PC-3 (cell line): ENCODE results near the gene FADS1. TPM values are rescaled to one million over a fixed set of nuclear protein-coding genes. Genes with fewer than 3 reads are reported as not detected.
A peak's percentile ranks its signal among the peaks of the same experiment; 100 is the strongest.

Experiments used
- ATAC-seq: fragments of 200-7000 bp; cut with Tn5 transposase; 2 replicates; pipeline ENCODE4 v1.9.1; 2020; ENCODE audit warnings: mild to moderate bottlenecking, moderate library complexity
- BruUV-seq: library from RNA; stranded (reverse); fragments of 400-500 nt; replicated peaks from 2 replicates; lab custom pipeline; 2021; lab: Mats Ljungman, UMichigan
- CTCF ChIA-PET: fragments of 300-600 bp; sonication (Branson Sonifier 250); formaldehyde crosslinking; loops from one replicate; lab custom pipeline; 2022; ENCODE audit warnings: antibody characterized with exemption; lab: Charles Lee
- POLR2A ChIA-PET: fragments of 300-600 bp; sonication (Branson Sonifier 250); formaldehyde crosslinking; loops from one replicate; lab custom pipeline; 2022; ENCODE audit warnings: antibody characterized with exemption; ENCODE audit not compliant: unreplicated experiment; lab: Charles Lee
- DNase-seq: peaks from one replicate; pipeline ENCODE4 v3.0.0-alpha.2; 2015
- H2AFZ ChIP-seq: fragments of 300-600 bp; sonication (generic); 2 replicates; pipeline ENCODE4 v1.6.0; 2016; ENCODE audit warnings: antibody characterized with exemption, low read length
- H3F3A ChIP-seq: fragments of 300-600 bp; sonication (generic); one replicate; pipeline ENCODE4 v1.6.0; 2017; ENCODE audit warnings: antibody characterized with exemption, low read length, control low read depth, mild to moderate bottlenecking; ENCODE audit not compliant: unreplicated experiment
- H3K27ac ChIP-seq: fragments of 300-600 bp; sonication (generic); 2 replicates; pipeline ENCODE4 v1.5.1; 2016; ENCODE audit warnings: mild to moderate bottlenecking, low read length
- H3K27me3 ChIP-seq: fragments of 300-600 bp; sonication (generic); 2 replicates; pipeline ENCODE4 v1.6.1; 2016; ENCODE audit warnings: low read length, mixed read lengths
- H3K36me3 ChIP-seq: fragments of 300-600 bp; sonication (generic); 2 replicates; pipeline ENCODE4 v1.6.1; 2016; ENCODE audit warnings: low read depth, mixed run types, low read length, mixed read lengths
- H3K4me1 ChIP-seq: fragments of 300-600 bp; sonication (generic); 2 replicates; pipeline ENCODE4 v1.5.1; 2016; ENCODE audit warnings: low read length; ENCODE audit not compliant: insufficient read depth
- H3K4me2 ChIP-seq: fragments of 300-600 bp; sonication (generic); 2 replicates; pipeline ENCODE4 v1.6.0; 2016; ENCODE audit warnings: low read length
- H3K4me3 ChIP-seq: fragments of 300-600 bp; sonication (generic); 2 replicates; pipeline ENCODE4 v1.5.1; 2016; ENCODE audit warnings: mild to moderate bottlenecking, low read length, mixed read lengths
- H3K79me2 ChIP-seq: fragments of 300-600 bp; sonication (generic); 2 replicates; pipeline ENCODE4 v1.6.1; 2017; ENCODE audit warnings: low read length, mixed read lengths
- H3K9ac ChIP-seq: fragments of 300-600 bp; sonication (generic); 2 replicates; pipeline ENCODE4 v1.6.0; 2016; ENCODE audit warnings: mild to moderate bottlenecking, low read length
- H3K9me2 ChIP-seq: fragments of 300-600 bp; sonication (generic); replicated peaks from 2 replicates; pipeline ENCODE4 v1.6.1; 2016; ENCODE audit warnings: mixed run types, low read length, mixed read lengths
- H3K9me3 ChIP-seq: fragments of 300-600 bp; sonication (generic); 2 replicates; pipeline ENCODE4 v1.6.1; 2016; ENCODE audit warnings: low read length, mixed read lengths
- H4K20me1 ChIP-seq: fragments of 300-600 bp; sonication (generic); 2 replicates; pipeline ENCODE4 v1.6.1; 2016; ENCODE audit warnings: low read length, mixed read lengths
- EZH2 ChIP-seq: fragments of 300-600 bp; sonication (generic); IDR thresholded peaks from one replicate; pipeline ENCODE4 v1.6.1; 2017; ENCODE audit warnings: antibody characterized with exemption, mild to moderate bottlenecking, low read length; ENCODE audit not compliant: unreplicated experiment
- EZH2phosphoT487 ChIP-seq: fragments of 300-600 bp; sonication (generic); IDR thresholded peaks from 2 replicates; pipeline ENCODE4 v1.6.1; 2018; ENCODE audit warnings: mild to moderate bottlenecking, antibody characterized with exemption, low read length, borderline replicate concordance
- intact Hi-C: fragments of 100-400 bp; cut with micrococcal nuclease; formaldehyde crosslinking; loops from 2 replicates; pipeline ENCODE4 v1.9.0; 2023
- total RNA-seq: library from RNA; depleted of rRNA; stranded (reverse); fragments of >200 nt; gene quantifications from 2 replicates; pipeline ENCODE4 v1.2.3, GENCODE V29; 2014
- TF ChIP-seq, protein P1 (sequence below): fragments of 300-600 bp; sonication (generic); conservative IDR thresholded peaks from 2 replicates; pipeline ENCODE4 v1.5.1; 2017; ENCODE audit warnings: antibody characterized with exemption, low read depth, mild to moderate bottlenecking, low read length

FADS1 gene
- total RNA-seq, 1 experiment from 2014 or later, result 84.4 TPM

- no peak for ATAC-seq
- Histone ChIP-seq H4K20me1 (peaks cover 12% of the 10 kb centered on the region; the same call in 1 of the 2 replicates), H3K4me3 (no peak overlapping the region), H3F3A (no peaks in the 10 kb centered on the region), H3K4me2 (no peak overlapping the region), H3K4me1 (peaks cover 24% of the 10 kb centered on the region), H3K9ac (no peak overlapping the region), H3K79me2 (peaks cover 86% of the 10 kb centered on the region), H3K27ac (no peak overlapping the region), H3K36me3 (peaks cover 40% of the 10 kb centered on the region; the same call in 1 of the 2 replicates), H2AFZ (no peak overlapping the region), H3K9me2 (no peaks in the 10 kb centered on the region), H3K27me3 (no peaks in the 10 kb centered on the region), H3K9me3 (no peaks in the 10 kb centered on the region)
- POLR2A ChIA-PET, result interaction anchor here (0.6 to 0.7 kb wide), 2 partner anchors 19 to 1972 kb away, joined by 3 read pairs; partner anchors contain the start of gene ZFTA
- DNase-seq, result no peak
- intact Hi-C loops, result loop anchor here (2.0 to 5.0 kb wide), 3 partner anchors 95 to 581 kb away; partner anchors contain the start of gene FADS3
- CTCF ChIA-PET, result interaction anchor here (1.7 kb wide), 1 partner anchor 312 kb away, joined by 21 read pairs; no protein-coding TSS in a partner anchor
- TF ChIP-seq, protein P1, sequence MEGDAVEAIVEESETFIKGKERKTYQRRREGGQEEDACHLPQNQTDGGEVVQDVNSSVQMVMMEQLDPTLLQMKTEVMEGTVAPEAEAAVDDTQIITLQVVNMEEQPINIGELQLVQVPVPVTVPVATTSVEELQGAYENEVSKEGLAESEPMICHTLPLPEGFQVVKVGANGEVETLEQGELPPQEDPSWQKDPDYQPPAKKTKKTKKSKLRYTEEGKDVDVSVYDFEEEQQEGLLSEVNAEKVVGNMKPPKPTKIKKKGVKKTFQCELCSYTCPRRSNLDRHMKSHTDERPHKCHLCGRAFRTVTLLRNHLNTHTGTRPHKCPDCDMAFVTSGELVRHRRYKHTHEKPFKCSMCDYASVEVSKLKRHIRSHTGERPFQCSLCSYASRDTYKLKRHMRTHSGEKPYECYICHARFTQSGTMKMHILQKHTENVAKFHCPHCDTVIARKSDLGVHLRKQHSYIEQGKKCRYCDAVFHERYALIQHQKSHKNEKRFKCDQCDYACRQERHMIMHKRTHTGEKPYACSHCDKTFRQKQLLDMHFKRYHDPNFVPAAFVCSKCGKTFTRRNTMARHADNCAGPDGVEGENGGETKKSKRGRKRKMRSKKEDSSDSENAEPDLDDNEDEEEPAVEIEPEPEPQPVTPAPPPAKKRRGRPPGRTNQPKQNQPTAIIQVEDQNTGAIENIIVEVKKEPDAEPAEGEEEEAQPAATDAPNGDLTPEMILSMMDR, result no peak
- TF ChIP-seq EZH2, result no peak
- no TSS peak for BruUV-seq
These were observed 20.8 kb downstream of the FADS1 start for GRCh38 chr11:61795876-61796526.

- H3K27ac ChIP-seq, result no peak overlapping the region
- no peaks in the 10 kb centered on the region for H3K9me2 ChIP-seq
- peaks cover 92% of the 10 kb centered on the region for H3K79me2 ChIP-seq
- no peak overlapping the region for H3K4me3 ChIP-seq
- H3F3A ChIP-seq, result no peaks in the 10 kb centered on the region
- ATAC-seq (no peak), DNase-seq (no peak)
- CTCF ChIA-PET, result no interaction called here
- no TSS peak for BruUV-seq
- no peaks in the 10 kb centered on the region for H3K27me3 ChIP-seq
- H3K36me3 ChIP-seq, result peaks cover 40% of the 10 kb centered on the region; the same call in 1 of the 2 replicates
- intact Hi-C loops, result loop anchor here (5.0 kb wide), 1 partner anchor 582 kb away; no protein-coding TSS in a partner anchor
- H2AFZ ChIP-seq, result no peak overlapping the region
- no peak overlapping the region for H3K4me2 ChIP-seq
- TF ChIP-seq EZH2 (no peak), EZH2phosphoT487 (no peak)
- TF ChIP-seq, protein P1, result no peak
- no peaks in the 10 kb centered on the region for H3K9me3 ChIP-seq
- POLR2A ChIA-PET, result interaction anchor here (0.6 to 0.7 kb wide), 2 partner anchors 19 to 1973 kb away, joined by 3 read pairs; partner anchors contain the start of gene ZFTA
- H4K20me1 ChIP-seq, result peaks cover 12% of the 10 kb centered on the region; the same call in 1 of the 2 replicates
- no peak overlapping the region for H3K9ac ChIP-seq
- peaks cover 19% of the 10 kb centered on the region for H3K4me1 ChIP-seq
These were observed 21.3 kb downstream of the FADS1 start for GRCh38 chr11:61795459-61795858.

DNA sequence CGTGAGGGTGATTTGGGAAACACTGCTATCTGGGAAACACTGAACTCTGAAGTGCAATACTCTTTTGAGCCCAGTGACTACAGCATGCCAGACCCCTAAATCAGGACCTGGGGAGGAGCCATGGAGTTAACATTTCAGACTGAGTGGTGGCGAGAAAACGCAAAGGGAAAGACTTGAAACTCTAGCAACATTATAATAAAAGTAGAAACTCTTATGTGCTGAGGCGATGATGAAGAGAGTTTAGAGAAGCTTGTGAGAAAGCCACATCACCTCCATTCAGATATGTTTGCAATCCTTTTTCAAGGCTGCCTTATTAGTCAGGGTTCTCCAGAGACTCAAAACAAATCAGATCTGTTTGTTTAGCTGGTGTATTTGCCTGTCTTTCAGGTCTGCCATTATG, 22.2 kb downstream of the FADS1 start:
- no TSS peak for BruUV-seq
- ChIA-PET CTCF (no interaction called here), POLR2A (no interaction called here)
- no peak overlapping the region for H3K9ac ChIP-seq
- H2AFZ ChIP-seq, result no peak overlapping the region
- H3K4me1 ChIP-seq, result peaks cover 14% of the 10 kb centered on the region
- TF ChIP-seq EZH2phosphoT487, result no peak
- TF ChIP-seq EZH2, result no peak
- TF ChIP-seq, protein P1, result no peak
- H3K27me3 ChIP-seq, result no peaks in the 10 kb centered on the region
- H3K9me3 ChIP-seq, result no peaks in the 10 kb centered on the region
- no peak overlapping the region for H3K27ac ChIP-seq
- H3K4me2 ChIP-seq, result peak overlapping the region; percentile 61
- DNase-seq (no peak), ATAC-seq (no peak)
- intact Hi-C loops, result no loop called here
- H3K4me3 ChIP-seq, result peak overlapping the region; percentile 38
- no peaks in the 10 kb centered on the region for H3K9me2 ChIP-seq
- H3K79me2 ChIP-seq, result peaks cover 93% of the 10 kb centered on the region
- H3F3A ChIP-seq, result no peaks in the 10 kb centered on the region
- peaks cover 45% of the 10 kb centered on the region; the same call in 1 of the 2 replicates for H3K36me3 ChIP-seq
- H4K20me1 ChIP-seq, result peaks cover 12% of the 10 kb centered on the region; the same call in 1 of the 2 replicates
